ENCODE data around the gene ALK.

ALK gene

GRCh38 chr2:29723255-29724001, 198.0 kb downstream of the ALK start:
- H3K9me3 ChIP-seq (ENCODE audit: severe bottlenecking), result no peaks in the 10 kb centered on the region
- H3K27ac ChIP-seq, result no peak overlapping the region
- H3K36me3 ChIP-seq, result no peaks in the 10 kb centered on the region
- TF ChIP-seq CTCF (IDR thresholded peaks at IDR 0.05; ENCODE audit: low read depth, low read length), result no peak
- DNase-seq, result no peak
- H3K4me3 ChIP-seq (ENCODE audit: low read depth, low read length), result no peak overlapping the region
- no peaks in the 10 kb centered on the region for H3K27me3 ChIP-seq (ENCODE audit: insufficient read depth, low read depth, severe bottlenecking)

GRCh38 chr2:29719639-29720038, 201.7 kb downstream of the ALK start:
- TF ChIP-seq CTCF (IDR thresholded peaks at IDR 0.05; ENCODE audit: low read depth, low read length), result no peak
- no peak overlapping the region; the same call in 1 of the 2 replicates for H3K27ac ChIP-seq
- no peaks in the 10 kb centered on the region for H3K36me3 ChIP-seq
- H3K27me3 ChIP-seq (ENCODE audit: insufficient read depth, low read depth, severe bottlenecking), result no peaks in the 10 kb centered on the region
- no peak for DNase-seq
- H3K9me3 ChIP-seq (ENCODE audit: severe bottlenecking), result no peaks in the 10 kb centered on the region
- H3K4me3 ChIP-seq (ENCODE audit: low read depth, low read length), result no peak overlapping the region

DNA sequence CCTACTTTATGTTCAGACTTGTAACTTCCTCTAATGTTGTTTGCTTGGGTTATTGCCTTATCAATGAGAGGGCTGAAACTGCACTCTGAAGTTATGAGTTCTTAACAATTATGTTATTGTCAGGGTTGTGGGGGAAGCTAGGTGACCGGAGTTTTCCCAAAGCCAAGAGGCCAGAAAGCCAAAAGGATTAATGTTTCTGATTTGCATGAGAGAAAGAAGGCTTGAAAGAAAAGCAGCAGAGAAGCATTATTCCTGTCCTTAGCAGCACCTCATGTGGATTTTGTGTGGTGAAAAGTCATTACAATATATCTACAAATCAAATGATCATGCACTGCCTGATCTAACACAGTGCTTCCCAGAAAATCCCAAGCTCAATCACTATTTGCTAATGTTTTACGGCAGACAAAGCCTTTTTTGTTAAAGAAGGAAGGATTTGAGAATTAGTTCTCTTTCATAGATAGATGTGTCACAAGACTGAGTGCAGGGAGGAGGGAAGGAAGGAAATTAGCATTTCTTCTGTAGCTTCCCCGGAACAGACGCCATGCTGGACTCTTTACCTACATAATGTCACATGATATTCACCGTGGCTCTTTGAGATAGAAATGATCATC, 203.2 kb downstream of the ALK start:
- Histone ChIP-seq H3K9me3 (ENCODE audit: severe bottlenecking) (no peaks in the 10 kb centered on the region), H3K27ac (peak overlapping the region; percentile 9; the same call in 1 of the 2 replicates), H3K4me3 (ENCODE audit: low read depth, low read length) (no peak overlapping the region), H3K36me3 (no peaks in the 10 kb centered on the region), H3K27me3 (ENCODE audit: insufficient read depth, low read depth, severe bottlenecking) (no peaks in the 10 kb centered on the region)
- TF ChIP-seq CTCF (IDR thresholded peaks at IDR 0.05; ENCODE audit: low read depth, low read length), result no peak
- peak; percentile 0 for DNase-seq

DNA sequence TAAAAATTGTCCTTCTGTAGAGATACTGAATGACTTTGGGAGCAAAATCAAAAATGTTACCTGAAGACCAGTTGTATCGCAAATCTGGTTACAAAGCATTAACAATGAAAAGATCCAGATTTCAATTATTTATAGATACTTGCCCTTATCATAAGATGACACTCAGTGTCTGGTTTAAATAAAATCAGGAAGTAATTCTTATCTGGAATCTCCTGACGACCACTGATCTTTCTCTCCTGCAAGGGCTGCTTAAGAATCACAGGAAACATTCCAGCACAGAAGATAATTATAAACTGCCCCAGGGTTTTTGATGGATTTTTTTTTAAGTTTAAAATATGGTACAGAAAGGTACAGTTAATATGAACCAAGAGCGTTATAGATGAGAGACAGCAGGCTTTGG, 205.7 kb downstream of the ALK start:
- no peak for TF ChIP-seq CTCF (IDR thresholded peaks at IDR 0.05; ENCODE audit: low read depth, low read length)
- H3K27ac ChIP-seq, result no peak overlapping the region
- no peak for DNase-seq
- no peak overlapping the region for H3K4me3 ChIP-seq (ENCODE audit: low read depth, low read length)
- H3K36me3 ChIP-seq, result no peaks in the 10 kb centered on the region
- H3K9me3 ChIP-seq (ENCODE audit: severe bottlenecking), result no peaks in the 10 kb centered on the region
- H3K27me3 ChIP-seq (ENCODE audit: insufficient read depth, low read depth, severe bottlenecking), result no peaks in the 10 kb centered on the region

GRCh38 chr2:29714333-29714732, 207.1 kb downstream of the ALK start:
- TF ChIP-seq CTCF (IDR thresholded peaks at IDR 0.05; ENCODE audit: low read depth, low read length), result peak; percentile 53
- no peak for DNase-seq
- H3K4me3 ChIP-seq (ENCODE audit: low read depth, low read length), result no peak overlapping the region

More at GRCh38 chr2:29714333-29714732, 207.1 kb downstream of the ALK start:
- peak overlapping the region; percentile 76 for H3K27ac ChIP-seq
- H3K27me3 ChIP-seq (ENCODE audit: insufficient read depth, low read depth, severe bottlenecking), result no peaks in the 10 kb centered on the region
- H3K36me3 ChIP-seq, result no peaks in the 10 kb centered on the region
- peaks cover 3% of the 10 kb centered on the region for H3K9me3 ChIP-seq (ENCODE audit: severe bottlenecking)

All from WERI-Rb-1 (cell line).